ENCODE results near the gene GMEB2. TPM values are rescaled to one million over a fixed set of nuclear protein-coding genes. Genes with fewer than 3 reads are reported as not detected.
"Not testable (repeated sequence)": the region's sequence is repeated elsewhere in the genome, so short reads cannot be mapped to it uniquely, and the experiment has no call there.

GMEB2 gene
- polyA plus RNA-seq, 4 donors, result 8.2 to 14.0 (median 12.5) TPM

DNA sequence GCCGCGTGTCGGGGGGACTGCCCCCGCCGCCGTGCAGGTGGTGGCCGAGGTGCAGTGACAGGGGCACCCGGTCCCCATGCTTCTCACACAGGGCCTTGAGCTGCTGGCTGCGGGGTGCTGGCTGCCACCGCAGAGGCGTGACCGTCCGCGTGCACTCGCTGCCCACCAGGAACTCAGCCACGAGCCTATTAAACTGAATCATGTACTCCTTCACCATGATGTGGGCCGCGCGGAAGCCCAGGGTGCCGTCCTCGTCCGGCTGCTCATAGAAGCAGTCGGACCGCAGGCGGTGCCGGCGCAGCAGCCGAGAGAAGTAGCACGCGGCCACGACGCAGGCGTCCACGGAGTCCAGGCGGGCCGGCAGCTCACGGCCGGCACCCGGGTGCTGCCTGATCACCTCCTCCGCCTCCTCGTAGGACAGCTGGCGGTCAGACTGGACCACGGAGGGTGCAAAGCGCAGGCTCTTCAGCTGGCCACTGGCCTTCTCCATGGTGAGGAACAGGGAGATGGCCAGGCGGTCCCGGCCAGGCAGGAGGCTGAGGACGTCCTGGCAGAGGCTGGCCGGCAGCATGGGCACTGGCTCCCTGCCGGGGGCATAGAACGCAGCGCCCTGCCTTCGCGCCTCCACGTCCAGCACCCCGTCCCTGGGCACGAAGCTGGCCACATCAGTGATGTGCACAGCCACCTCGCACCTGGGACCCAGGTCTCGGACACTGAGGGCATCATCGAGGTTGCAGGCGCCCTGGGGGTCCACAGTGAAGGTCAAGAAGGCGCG lies 62.7 kb downstream of the GMEB2 start:
- DNase-seq (ENCODE audit: low read depth in 4 of 4, low spot score in 2 of 4), result no peak

DNA sequence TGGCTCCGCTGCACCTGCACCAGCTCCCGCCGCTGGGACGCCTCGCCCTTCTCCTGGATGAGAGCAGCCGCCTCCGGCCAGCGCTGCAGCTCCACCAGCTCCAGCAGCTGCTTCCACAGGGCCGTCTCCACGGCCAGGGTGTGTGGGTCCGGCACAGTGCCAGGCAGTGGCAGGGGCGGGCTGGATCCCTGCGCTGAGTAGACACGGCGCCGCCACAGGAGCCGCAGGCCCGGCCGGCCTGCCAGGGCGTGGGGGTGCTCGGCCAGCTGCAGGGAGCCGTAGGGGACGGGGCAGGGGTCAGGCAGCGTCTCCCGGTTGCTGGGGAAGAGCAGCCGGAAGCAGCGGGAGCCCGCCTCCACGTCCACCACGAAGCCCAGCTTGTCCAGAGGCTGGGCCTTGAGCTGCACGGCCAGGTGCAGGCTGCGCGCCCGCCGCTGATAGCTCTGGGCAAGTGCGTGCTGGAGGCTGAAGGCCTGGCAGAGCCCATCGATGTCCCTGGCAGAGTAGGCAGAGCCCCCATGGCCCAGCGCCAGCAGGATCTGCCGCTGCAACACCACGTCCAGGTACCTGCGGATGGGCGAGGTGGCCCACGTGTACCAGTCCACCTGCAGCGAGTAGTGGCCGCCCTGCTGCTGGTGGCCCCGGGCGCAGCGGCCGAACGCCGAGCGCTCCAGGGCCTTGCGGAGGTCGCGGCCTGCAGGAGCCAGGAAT lies 63.5 kb downstream of the GMEB2 start:
- no peak for DNase-seq (ENCODE audit: low read depth in 4 of 4, low spot score in 2 of 4)

- no peak for DNase-seq (ENCODE audit: low read depth in 4 of 4, low spot score in 2 of 4)
These were observed 64.3 kb downstream of the GMEB2 start for GRCh38 chr20:63562461-63563224.

DNA sequence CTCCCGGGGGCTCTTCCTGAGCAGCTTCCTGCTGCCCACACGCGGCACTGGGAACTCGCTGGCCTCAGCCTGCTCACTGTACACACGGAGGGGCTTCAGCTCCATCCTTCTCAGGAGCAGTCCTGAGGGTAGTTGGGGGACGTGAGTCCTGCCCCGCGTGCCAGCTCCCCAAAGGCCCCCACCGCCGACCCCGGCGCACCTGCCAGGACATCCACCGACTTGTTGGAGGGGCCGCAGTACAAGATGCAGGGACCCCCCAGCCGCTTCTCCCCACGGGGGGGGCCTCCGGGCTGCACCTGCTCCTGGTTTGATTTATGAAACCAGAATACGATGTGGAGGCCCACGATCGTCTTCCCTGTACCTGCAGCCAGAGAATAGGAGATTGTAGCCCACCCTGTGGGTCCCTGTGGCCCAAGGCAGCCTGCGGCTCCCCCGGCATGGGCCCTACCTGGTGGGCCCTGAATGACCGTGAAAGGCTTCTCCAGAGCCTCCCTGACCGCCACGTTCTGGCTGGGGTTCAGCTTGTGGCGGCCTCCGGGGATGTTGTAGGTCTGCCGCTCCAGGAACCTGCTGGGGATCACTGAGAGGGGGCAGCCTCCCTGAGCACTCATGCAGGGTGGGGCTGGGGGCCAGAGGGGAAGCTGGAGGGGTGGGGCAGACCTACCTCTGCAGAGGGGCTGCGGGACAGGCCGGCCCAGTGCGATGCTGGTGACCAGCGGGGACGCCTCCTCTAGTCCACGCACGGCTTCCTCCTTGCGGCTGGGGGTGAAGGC lies 65.1 kb downstream of the GMEB2 start:
- no peak for DNase-seq (ENCODE audit: low read depth in 4 of 4, low spot score in 2 of 4)

DNA sequence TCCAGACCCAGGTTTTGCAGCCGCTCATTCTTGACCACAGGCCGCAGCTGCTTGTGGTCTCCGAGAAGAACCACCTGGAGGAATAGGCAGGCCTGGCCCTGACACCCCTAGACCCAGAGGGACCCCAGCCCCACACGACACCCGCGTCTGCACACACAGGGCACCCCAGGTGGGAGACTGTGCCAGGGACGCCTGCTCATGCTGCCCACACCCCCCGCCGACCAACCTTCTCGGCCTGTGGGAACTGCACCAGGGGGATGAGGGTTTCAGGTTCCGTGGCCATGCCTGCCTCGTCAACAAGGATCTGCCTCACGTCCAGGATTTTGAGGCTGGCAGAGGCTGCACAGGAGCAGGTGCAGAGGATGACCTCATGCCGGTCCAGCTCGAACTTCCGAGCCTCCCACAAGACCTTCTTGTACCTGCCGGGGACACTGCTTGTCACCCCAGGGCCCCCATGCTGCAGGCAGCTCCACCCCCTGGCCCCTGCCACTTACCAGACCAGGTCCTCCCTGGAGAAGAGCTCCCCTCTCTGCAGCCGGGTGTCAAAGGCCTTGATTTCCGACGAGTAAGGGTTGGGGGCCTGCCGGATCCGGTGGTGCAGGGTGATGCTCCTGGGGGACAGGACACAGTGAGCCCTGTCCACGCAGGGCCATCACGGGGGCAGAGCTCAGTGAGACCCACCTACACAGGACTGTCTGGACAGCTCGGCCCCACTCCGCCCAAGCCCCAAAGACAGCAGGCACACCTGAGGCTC lies 65.9 kb downstream of the GMEB2 start:
- no peak for DNase-seq (ENCODE audit: low read depth in 4 of 4, low spot score in 2 of 4)

DNA sequence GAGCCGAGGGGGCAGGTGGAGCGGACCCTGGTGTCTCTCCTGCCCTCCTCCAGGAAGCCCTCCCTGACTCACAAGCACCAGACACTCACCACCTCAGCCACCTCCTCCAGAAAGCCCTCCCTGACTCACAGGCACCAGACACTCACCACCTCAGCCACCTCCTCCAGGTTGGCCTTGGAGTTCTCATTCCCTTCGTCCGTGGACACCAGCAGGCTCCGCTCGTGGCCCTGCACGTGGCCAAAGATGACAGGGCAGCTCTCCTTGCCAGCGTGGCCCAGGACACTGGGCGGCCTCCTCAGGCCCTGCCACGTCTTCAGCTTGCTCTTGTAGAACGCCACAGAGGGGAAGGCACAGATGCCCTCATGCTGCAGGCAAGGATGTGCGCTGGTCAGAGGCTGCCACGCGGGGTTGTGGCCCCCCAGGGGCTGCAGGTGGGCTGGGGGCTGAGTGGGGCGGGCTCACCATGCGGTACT lies 66.5 kb downstream of the GMEB2 start:
- no peak for DNase-seq (ENCODE audit: low read depth in 4 of 4, low spot score in 2 of 4)

GRCh38 chr20:63559485-63560332 lies 67.2 kb downstream of the GMEB2 start:
- DNase-seq (ENCODE audit: low read depth in 4 of 4, low spot score in 2 of 4), result not testable (repeated sequence)

DNA sequence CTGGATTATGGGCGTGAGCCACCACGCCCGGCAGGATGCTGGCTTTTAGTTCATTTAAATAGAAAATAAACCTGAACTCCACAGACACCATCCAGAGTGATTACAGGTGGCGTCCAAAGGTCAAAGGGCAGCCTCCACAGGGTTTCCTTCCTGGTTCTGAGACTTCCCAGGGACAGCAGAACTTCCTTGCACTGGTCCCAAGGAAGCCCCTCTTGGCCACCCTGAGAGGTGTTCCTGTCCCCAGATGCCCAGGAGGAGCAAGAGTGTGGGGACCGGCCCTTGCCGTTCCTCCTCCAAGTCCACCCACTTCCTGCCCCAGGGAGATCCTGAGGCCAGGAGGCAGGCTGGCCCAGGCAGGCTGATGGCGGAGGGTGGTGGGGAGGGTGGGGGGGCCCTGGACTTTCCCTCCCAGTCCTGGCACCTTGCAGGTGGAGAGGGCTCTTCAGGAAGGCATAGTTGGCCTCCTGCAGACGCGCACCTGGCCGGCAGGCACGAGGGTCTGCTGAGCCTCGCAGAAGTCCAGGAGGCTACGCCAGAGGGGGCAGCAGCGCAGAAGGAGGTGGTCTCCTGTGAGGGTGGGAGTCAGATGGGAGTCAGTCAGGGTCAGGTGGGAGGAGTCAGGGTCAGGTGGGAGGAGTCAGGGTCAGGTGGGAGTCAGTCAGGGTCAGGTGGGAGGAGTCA lies 68.0 kb downstream of the GMEB2 start:
- DNase-seq (ENCODE audit: low read depth in 4 of 4, low spot score in 2 of 4), result no peak

DNA sequence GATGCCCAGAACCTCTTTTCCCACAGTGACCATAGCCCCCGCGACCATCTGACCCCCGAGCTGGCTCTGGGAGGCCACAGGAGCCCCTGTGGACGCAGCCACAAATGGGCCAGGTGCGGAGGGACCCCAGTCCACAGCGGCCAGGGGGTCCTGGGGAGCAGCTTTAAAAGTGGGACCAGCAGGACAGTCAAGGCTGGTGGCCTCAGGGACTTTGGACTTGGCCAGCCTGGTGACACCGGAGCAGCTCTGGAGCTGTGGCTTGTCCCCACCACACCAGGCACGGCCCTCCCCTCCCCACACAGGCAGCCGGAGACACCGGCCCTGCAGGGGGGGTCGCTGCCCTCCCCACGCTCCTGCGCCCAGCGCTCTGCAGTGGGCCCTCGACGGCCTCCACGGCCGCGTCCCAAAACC lies 69.4 kb downstream of the GMEB2 start:
- no peak for DNase-seq (ENCODE audit: low read depth in 4 of 4, low spot score in 2 of 4)

GRCh38 chr20:63556873-63557478 lies 69.9 kb downstream of the GMEB2 start:
- no peak for DNase-seq (ENCODE audit: low read depth in 4 of 4, low spot score in 2 of 4)

DNA sequence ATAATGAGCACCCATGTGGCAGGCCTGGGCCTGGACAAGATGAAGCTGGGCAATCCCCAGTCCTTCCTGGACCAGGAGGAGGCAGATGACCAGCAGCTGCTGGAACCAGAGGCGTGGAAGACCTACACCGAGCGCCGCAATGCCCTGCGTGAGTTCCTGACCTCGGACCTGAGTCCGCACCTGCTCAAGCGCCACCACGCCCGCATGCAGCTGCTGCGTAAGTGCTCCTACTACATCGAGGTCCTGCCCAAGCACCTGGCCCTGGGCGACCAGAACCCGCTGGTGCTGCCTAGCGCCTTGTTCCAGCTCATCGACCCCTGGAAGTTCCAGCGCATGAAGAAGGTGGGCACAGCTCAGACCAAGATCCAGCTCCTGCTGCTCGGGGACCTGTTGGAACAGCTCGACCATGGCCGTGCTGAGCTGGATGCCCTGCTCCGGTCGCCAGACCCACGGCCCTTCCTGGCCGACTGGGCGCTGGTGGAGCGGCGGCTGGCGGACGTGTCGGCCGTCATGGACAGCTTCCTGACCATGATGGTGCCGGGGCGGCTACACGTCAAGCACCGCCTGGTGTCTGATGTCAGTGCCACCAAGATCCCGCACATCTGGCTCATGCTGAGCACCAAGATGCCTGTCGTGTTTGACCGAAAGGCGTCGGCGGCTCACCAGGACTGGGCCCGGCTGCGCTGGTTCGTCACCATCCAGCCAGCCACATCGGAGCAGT lies 71.1 kb downstream of the GMEB2 start:
- DNase-seq (ENCODE audit: low read depth in 4 of 4, low spot score in 2 of 4), result no peak

DNA sequence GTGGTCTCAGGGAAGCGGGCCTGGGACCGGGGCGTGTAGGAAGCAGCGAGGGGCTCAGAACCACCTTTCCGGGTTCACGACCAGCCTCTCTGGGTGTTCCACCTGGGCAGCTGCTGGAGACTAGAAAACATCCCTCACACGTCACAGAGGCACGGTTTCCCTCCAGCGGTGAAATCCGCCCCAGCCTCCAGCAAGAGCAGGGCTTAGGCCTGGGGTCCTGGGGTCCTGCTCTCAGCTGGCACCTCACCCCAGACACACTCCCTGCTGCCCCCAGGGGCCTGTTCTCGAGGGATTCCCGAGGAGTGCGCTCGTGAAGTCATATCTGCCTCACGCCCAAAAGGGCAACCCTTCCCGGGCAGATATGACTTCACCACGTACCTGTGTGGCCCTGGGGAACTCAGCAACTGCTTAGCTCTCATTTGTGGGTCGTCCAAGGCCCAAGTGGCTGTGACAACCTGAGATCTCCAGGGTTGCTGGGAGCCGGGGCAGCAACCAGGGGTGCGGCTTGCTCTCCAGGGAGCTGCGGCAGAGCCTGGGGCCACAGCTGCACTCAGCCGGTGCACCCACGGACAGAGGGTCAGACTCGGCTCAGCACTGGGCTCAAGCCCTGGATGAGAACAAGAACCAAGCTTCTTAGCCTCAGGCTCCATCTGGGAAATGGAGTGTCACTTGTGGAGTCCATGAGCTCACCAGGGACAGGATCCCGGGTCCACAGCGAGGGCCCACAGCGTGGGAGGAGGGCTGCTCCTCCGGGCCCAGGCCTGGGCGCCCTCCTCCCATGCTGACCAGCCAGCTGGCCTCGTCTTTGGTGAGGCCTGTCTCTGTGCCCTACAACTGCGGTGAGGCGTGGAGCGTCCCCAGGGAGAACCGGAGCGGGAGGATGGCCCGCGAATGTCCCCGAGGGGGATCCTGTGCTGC lies 72.3 kb downstream of the GMEB2 start:
- no peak for DNase-seq (ENCODE audit: low read depth in 4 of 4, low spot score in 2 of 4)

GRCh38 chr20:63553933-63554290 lies 73.0 kb downstream of the GMEB2 start, which contains the start of gene FNDC11:
FNDC11 (plus strand) TSS chr20:63554159; CDS start chr20:63555664, 1,505 bp downstream.
- DNase-seq (ENCODE audit: low read depth in 4 of 4, low spot score in 2 of 4), result peak in 1 of 4 donors; percentile 44

DNA sequence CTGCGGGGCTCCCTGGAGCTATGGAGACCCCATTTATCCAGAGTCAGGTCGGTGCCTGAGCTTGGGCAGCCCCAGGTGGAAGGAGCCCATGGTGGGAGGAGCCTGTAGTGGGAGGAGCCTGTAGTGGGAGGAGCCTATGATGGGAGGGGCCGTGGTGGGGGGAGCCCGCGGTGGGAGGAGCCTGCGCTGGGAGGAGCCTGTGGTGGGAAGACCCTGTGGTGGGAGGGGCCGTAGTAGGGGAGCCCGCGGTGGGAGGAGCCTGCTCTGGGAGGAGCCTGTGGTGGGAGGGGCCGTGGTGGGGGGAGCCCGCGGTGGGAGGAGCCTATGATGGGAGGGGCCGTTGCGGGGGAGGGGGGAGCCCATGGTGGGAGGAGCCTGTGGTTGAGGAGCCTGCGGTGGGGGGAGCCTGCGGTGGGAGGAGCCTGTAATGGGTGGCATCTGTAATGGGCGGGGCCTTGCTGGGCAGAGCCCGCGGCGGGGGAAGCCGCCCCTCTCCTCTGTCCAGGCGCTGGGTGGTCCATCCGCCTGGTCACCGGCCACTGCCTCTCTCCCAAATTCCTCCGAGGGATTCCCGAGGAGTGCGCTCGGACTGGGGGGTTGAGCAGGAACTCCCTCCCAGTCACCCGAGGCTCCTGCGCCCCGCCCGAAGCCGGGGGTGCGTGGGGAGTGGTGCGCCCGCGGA lies 73.5 kb downstream of the GMEB2 start:
- DNase-seq (ENCODE audit: low read depth in 4 of 4, low spot score in 2 of 4), result peak in 2 of 4 donors; percentile 33 to 48

GRCh38 chr20:63552481-63553249 lies 74.2 kb downstream of the GMEB2 start:
- no peak for DNase-seq (ENCODE audit: low read depth in 4 of 4, low spot score in 2 of 4)
